ENCODE data around the gene SLC7A4.
"Not testable (repeated sequence)": the region's sequence is repeated elsewhere in the genome, so short reads cannot be mapped to it uniquely, and the experiment has no call there.

Gene SLC7A4

GRCh38 chr22:21064917-21065864, 32.8 kb upstream of the SLC7A4 start:
- no peak for DNase-seq

GRCh38 chr22:21064425-21064824, 32.1 kb upstream of the SLC7A4 start:
- not testable (repeated sequence) for DNase-seq

GRCh38 chr22:21061660-21062321, 29.4 kb upstream of the SLC7A4 start:
- not testable (repeated sequence) for DNase-seq

GRCh38 chr22:21060363-21060762, 28.0 kb upstream of the SLC7A4 start:
- DNase-seq, result not testable (repeated sequence)

- no peak for DNase-seq
Measured at GRCh38 chr22:21055880-21056319, 23.5 kb upstream of the SLC7A4 start.

- no peak for DNase-seq
Measured at GRCh38 chr22:21055564-21055834, 23.1 kb upstream of the SLC7A4 start.

- no peak for DNase-seq
Measured at GRCh38 chr22:21054714-21055563, 22.6 kb upstream of the SLC7A4 start.

- no peak for DNase-seq
Measured at GRCh38 chr22:21054046-21054713, 21.8 kb upstream of the SLC7A4 start.

GRCh38 chr22:21052715-21053459, 20.5 kb upstream of the SLC7A4 start:
- no peak for DNase-seq

- DNase-seq, result no peak
Measured at GRCh38 chr22:21051831-21052400, 19.6 kb upstream of the SLC7A4 start.

GRCh38 chr22:21051145-21051830, 18.9 kb upstream of the SLC7A4 start:
- no peak for DNase-seq

GRCh38 chr22:21048965-21049364, 16.6 kb upstream of the SLC7A4 start:
- DNase-seq, result not testable (repeated sequence)

- not testable (repeated sequence) for DNase-seq
Measured at GRCh38 chr22:21048448-21048847, 16.1 kb upstream of the SLC7A4 start.

GRCh38 chr22:21047730-21048129, 15.4 kb upstream of the SLC7A4 start:
- DNase-seq, result no peak

- DNase-seq, result no peak
Measured at GRCh38 chr22:21047035-21047661, 14.8 kb upstream of the SLC7A4 start.

GRCh38 chr22:21045585-21046294, 13.4 kb upstream of the SLC7A4 start, which contains the start of gene LRRC74B:
TSS of gene LRRC74B (plus strand) at chr22:21045946. CDS start at chr22:21045987, 41 bp downstream.
- DNase-seq, result peak; percentile 41 to 48

GRCh38 chr22:21044931-21045584, 12.7 kb upstream of the SLC7A4 start:
- no peak for DNase-seq

- DNase-seq, result no peak
Measured at GRCh38 chr22:21043860-21044535, 11.6 kb upstream of the SLC7A4 start.

Data from activated CD4-positive, alpha-beta T cell treated with anti-CD3 and anti-CD28 coated beads for 4 hours (primary cell).